Measurements from ENCODE around the gene NWD2.
"Not testable (repeated sequence)": the region's sequence is repeated elsewhere in the genome, so short reads cannot be mapped to it uniquely, and the experiment has no call there.

NWD2 gene

GRCh38 chr4:37393889-37394288 is 149.3 kb downstream of the NWD2 start:
- DNase-seq, result no peak

DNA sequence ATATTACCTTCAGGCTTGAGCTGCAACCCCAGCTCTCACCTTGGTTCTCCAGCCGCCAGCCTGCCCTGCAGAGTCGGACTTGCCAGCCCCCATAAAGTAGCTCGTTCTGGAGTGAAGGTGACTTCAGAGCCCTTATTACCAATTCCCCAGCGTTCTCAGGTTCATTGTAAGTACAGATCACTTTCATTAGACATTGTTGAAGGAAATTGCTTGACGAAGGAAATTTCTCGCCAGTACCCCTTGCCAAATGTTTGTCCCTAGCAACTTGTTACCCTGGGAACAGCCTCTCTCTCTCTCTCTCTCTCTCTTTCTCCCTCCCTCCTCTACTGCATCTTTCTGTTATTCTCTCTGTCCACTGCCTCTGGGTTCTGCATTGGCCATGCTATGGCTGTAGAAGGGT is 153.0 kb downstream of the NWD2 start:
- no peak for DNase-seq

GRCh38 chr4:37400241-37400881 is 155.8 kb downstream of the NWD2 start:
- no peak for DNase-seq

GRCh38 chr4:37407938-37408826 is 163.6 kb downstream of the NWD2 start:
- DNase-seq, result not testable (repeated sequence)

DNA sequence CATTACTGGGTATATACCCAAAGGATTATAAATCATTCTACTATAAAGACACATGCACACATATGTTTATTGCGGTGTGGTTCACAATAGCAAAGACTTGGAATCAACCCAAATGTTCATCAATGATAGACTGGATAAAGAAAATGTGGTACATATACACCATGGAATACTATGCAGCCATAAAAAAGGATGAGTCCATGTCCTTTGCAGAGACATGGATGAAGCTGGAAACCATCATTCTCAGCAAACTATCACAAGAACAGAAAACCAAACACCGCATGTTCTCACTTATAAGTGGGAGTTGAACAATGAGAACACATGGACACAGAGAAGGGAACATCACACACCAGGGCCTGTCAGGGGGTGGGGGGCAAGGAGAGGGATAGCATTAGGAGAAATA is 169.1 kb downstream of the NWD2 start:
- DNase-seq, result not testable (repeated sequence)

- no peak for DNase-seq
These were observed 171.4 kb downstream of the NWD2 start for GRCh38 chr4:37415845-37416369.

GRCh38 chr4:37421614-37422013 is 177.1 kb downstream of the NWD2 start:
- DNase-seq, result no peak

DNA sequence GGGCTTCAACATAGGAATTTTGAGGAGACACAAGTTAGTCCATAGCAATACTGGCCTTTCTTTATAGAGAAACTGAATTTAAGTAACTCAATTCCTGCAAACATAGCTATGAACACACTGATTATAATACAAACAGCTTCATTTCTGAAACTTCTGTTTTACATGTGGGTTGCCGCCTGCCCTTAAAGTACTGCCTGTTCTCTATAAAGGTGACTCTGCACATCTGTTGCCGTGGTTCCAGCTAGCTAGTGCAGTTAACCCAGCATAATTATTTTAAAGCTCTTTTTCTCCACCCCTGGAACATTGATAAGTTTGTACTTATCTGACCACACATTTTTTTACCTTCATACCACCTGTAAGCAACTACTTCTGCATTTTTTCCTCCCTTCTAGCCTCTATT is 177.6 kb downstream of the NWD2 start:
- no peak for DNase-seq

- DNase-seq, result no peak
These were observed 178.1 kb downstream of the NWD2 start for GRCh38 chr4:37422638-37423037.

GRCh38 chr4:37423310-37423709 is 178.8 kb downstream of the NWD2 start:
- DNase-seq, result no peak

DNA sequence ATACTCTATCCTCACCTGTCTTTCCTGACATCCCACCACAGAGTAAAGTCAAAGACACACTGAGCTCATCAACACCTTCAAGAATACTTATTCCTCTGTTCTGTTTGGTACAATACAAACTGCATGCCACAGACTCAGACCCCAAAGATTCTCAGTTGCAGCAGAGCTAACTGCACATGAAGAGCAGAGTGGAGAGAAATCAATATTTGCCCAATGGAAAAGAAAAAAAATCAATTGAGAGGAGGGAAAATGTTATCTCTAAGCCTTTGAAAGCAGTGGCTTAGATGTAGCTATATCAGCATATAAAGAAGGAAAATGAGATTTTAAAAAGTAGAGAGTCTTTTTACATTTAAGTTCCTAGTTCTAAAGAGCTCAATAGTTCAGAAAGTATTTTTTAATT is 180.2 kb downstream of the NWD2 start:
- DNase-seq, result no peak

DNA sequence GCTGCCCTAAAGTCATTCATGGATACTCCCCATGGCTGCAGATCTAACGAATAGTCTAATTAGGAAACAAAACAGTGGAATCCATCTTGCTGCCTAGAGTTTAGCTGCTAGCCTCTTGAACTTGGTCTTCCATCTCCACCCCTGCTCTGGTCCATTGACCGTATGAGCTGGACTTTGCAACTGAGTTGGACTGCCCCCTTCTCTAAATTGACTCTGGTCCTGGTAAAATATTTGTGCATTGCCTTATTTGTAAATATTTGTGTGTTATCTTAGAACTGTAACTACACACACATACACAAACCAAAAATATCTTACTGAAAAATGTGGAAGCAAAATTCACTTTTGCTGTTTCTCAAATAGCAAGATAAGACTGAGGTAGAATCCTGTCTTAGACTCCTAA is 181.3 kb downstream of the NWD2 start:
- no peak for DNase-seq

DNA sequence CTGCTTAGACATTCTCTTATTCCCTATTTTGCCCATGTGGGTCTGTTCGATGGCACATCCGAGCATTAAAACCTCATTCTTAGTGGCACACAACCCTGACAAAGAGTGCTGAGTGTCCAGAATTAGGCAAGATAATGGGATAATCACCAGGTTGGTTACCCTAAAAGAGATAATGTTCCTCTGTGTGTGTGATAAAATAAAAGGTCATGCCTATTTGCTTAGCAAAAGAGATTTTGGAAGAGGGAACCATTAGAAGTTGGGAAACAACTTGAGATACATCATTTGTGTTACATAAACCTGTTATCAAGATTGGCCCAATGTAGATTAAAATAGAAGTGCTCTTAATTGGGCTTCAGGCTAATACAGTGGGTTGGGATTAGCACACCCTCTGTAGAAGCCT is 182.7 kb downstream of the NWD2 start:
- DNase-seq, result no peak

GRCh38 chr4:37429906-37430305 is 185.4 kb downstream of the NWD2 start:
- no peak for DNase-seq

DNA sequence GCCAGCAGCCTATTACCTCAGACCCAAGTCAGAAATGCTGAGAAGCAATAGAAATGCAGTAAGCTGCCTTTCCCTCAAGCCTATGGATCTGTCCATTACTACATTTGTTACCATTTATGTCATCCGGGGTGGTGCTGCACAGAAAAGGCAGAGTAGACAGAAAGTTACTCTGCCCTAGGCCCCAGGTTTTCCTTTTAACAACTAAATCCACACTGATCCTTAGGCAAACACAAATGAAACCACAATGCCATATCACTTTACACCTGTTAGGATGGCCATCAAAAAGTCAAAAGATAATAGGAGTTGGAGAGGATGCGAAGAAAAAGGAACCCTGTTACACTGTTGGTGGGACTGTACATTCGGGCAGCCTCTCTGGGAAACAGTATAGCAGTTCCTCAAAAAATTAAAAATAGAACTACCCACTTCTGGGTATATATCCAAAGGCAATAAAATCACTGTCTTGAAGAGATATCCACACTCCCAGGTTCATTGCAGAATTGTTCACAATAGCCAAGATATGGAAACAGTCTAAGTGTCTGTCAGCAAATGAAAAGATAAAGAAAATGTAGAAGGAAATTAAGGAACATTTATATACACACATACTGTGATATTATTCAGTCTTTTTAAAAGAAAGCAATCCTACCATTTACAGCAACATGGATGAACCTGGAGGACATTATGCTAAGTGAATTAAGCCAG is 186.3 kb downstream of the NWD2 start:
- no peak for DNase-seq

DNA sequence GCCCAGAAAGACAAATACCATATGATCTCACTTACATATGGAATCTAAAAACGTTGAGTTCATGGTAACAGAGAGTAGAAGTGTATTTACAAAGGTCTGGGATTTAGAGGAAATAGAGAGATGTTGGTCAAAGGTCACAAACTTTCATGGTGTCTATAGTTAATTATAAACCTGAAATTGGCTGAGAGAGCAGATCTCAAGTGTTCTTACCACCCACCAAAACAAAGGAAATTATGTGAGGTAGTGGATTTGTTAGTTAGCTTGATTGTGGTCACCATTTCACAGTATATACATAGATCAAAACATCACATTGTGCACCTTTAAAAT is 186.8 kb downstream of the NWD2 start:
- no peak for DNase-seq

GRCh38 chr4:37434469-37434868 is 189.9 kb downstream of the NWD2 start:
- no peak for DNase-seq

GRCh38 chr4:37436546-37436945 is 192.0 kb downstream of the NWD2 start:
- no peak for DNase-seq

GRCh38 chr4:37437163-37437562 is 192.6 kb downstream of the NWD2 start:
- DNase-seq, result no peak

GRCh38 chr4:37438564-37439279 is 194.2 kb downstream of the NWD2 start:
- no peak for DNase-seq

DNA sequence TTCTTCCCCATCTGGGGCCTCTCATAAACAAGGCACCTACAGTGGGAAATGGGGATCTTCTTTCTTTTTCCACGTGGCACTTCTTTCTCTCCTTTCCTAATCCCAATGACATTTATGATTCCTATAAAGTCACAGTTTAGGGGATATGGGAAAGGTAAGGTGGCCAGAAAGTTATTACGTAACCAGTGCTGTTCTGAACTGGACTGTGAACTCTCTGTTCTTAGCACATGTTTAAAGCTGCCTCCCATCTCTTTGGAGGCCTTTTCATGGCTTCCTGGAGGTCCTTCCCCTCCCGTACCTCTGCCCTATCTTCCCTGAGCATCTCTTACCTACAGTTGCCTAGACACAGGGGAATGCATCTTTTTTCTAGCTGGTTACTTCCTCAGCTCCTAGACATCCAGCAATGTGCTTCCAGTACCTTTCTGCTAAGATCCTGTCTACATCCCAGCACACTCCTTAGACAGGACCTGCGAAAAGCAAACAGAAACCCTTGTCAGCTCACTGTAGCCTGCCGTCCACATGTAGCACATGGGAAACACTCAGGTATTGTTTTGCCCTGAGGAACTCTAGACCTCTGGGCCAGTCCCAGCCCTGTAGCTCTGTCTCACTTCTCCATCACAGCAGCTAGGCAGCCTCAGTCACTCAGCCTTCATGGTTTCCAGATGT is 195.4 kb downstream of the NWD2 start:
- no peak for DNase-seq

DNA sequence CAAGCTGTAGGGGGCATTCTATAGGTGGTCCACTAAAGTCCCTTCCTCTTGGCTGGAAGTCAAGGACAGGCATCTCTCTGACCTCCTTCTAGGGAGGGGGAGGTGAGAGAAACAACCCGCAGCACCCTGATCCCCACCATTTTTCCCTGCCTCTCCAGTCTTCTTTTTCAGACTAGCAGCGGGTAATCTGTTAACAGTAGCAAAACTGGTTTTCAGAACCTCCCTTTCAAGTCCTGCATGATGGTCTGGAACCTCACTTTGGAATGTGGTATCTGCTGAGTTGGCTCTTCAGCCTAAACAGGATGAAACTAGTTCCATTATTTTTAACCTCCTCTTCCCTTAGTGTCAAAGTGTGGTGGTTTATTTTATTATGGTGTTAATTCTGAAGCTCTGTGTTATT is 196.0 kb downstream of the NWD2 start:
- no peak for DNase-seq
